Naive thymus-derived CD4-positive, alpha-beta T cell (primary cell): ENCODE measurements around the gene CD24. TPM values are rescaled to one million over a fixed set of nuclear protein-coding genes. Genes with fewer than 3 reads are reported as not detected.
"Not testable (repeated sequence)": the region's sequence is repeated elsewhere in the genome, so short reads cannot be mapped to it uniquely, and the experiment has no call there.

Experiments used
- ATAC-seq: fragments of 150-1000 bp; cut with Tn5 transposase; 2 replicates; pipeline ENCODE4 v1.10.0; 2021; ENCODE audit warnings: mild to moderate bottlenecking, moderate library complexity
- CTCF ChIA-PET: fragments of 350-600 bp; sonication (Branson Sonifier 250); formaldehyde crosslinking; loops from one replicate; lab custom pipeline; 2021; ENCODE audit warnings: antibody characterized with exemption; lab: Charles Lee
- POLR2A ChIA-PET: fragments of 350-600 bp; sonication (Branson Sonifier 250); formaldehyde crosslinking; loops from one replicate; lab custom pipeline; 2021; ENCODE audit warnings: antibody characterized with exemption, inconsistent platforms; lab: Charles Lee
- DNase-seq, 9 donors: peaks; one replicate each; pipeline versions ENCODE4 v3.0.0 to v3.0.0-alpha.2; 2020 to 2022; ENCODE audit warnings: mixed read lengths in 1 of 9
- H3K27ac ChIP-seq: one replicate; pipeline ENCODE4 v1.7.0; 2013; ENCODE audit warnings: mild to moderate bottlenecking, low read depth, low read length, moderate library complexity
- H3K27me3 ChIP-seq, 2 donors: one replicate each; pipeline ENCODE4 v1.7.0; 2013; ENCODE audit warnings: low read length in 2 of 2, mild to moderate bottlenecking in 2 of 2, moderate library complexity in 2 of 2; ENCODE audit not compliant: control insufficient read depth in 2 of 2, insufficient read depth in 2 of 2
- H3K36me3 ChIP-seq, 3 experiments: 1 replicate in 2 of 3; 2 replicates in 1 of 3; pipeline ENCODE4 v1.7.0; 2013; ENCODE audit warnings: low read length in 3 of 3, mild to moderate bottlenecking in 3 of 3, moderate library complexity in 1 of 3; ENCODE audit not compliant: insufficient read depth in 3 of 3, control insufficient read depth in 2 of 3
- H3K4me1 ChIP-seq, 2 donors: one replicate each; pipeline ENCODE4 v1.7.0; 2013; ENCODE audit warnings: low read length in 2 of 2, mild to moderate bottlenecking in 2 of 2, moderate library complexity in 1 of 2; ENCODE audit not compliant: control insufficient read depth in 2 of 2, insufficient read depth in 2 of 2
- H3K4me3 ChIP-seq: 2 replicates; pipeline ENCODE4 v1.7.0; 2013; ENCODE audit warnings: mild to moderate bottlenecking, low read length
- H3K9me3 ChIP-seq, 3 experiments: 1 replicate in 2 of 3; 2 replicates in 1 of 3; pipeline ENCODE4 v1.7.0; 2013; ENCODE audit warnings: low read length in 3 of 3; ENCODE audit not compliant: control insufficient read depth in 2 of 3
- H3K27ac Mint-ChIP-seq, 9 donors: one replicate each; pipeline ENCODE4 v1.8.0; 2020 to 2022; ENCODE audit warnings: mixed read lengths in 9 of 9, mild to moderate bottlenecking in 8 of 9, moderate library complexity in 5 of 9, inconsistent platforms in 2 of 9
- H3K27me3 Mint-ChIP-seq, 5 donors: one replicate each; pipeline ENCODE4 v1.8.0; 2021 to 2022; ENCODE audit warnings: mixed read lengths in 5 of 5, mild to moderate bottlenecking in 1 of 5
- H3K36me3 Mint-ChIP-seq, 5 donors: one replicate each; pipeline ENCODE4 v1.8.0; 2020 to 2022; ENCODE audit warnings: mixed read lengths in 5 of 5, mild to moderate bottlenecking in 3 of 5, inconsistent platforms in 1 of 5
- H3K4me1 Mint-ChIP-seq, 7 donors: one replicate each; pipeline ENCODE4 v1.8.0; 2020 to 2022; ENCODE audit warnings: mixed read lengths in 7 of 7, mild to moderate bottlenecking in 3 of 7, inconsistent platforms in 1 of 7
- H3K4me3 Mint-ChIP-seq, 10 donors: one replicate each; pipeline ENCODE4 v1.8.0; 2020 to 2022; ENCODE audit warnings: mild to moderate bottlenecking in 10 of 10, mixed read lengths in 10 of 10, moderate library complexity in 6 of 10, inconsistent platforms in 2 of 10
- H3K9me3 Mint-ChIP-seq, 11 donors: one replicate each; pipeline ENCODE4 v1.8.0; 2020 to 2022; ENCODE audit warnings: mixed read lengths in 11 of 11, mild to moderate bottlenecking in 4 of 11, inconsistent platforms in 1 of 11, moderate library complexity in 1 of 11
- intact Hi-C, 2 donors: fragments of 100-400 bp; cut with micrococcal nuclease; formaldehyde crosslinking; loops; one replicate each; pipeline ENCODE4 v1.15.1; 2023
- polyA plus RNA-seq, 2 donors: library from polyadenylated mRNA; unstranded; fragments of 300-500 nt; fragmentation: Illumina TruSeq; gene quantifications; one replicate each; pipeline ENCODE4 v1.2.3, GENCODE V29; 2021
- total RNA-seq, 6 experiments: library from RNA in 5 of 6; stranded (reverse) in 5 of 6; gene quantifications; 1 replicate in 5 of 6; 2 replicates in 1 of 6; pipeline ENCODE4 v1.2.3 and lab custom pipeline; 2021 to 2026

The CD24 gene
- 1 to 10 TPM in 1 of 5 experiments, under 1 TPM in 4; 0.24 to 3.5 (median 0.73) TPM for total RNA-seq
- under 1 TPM; 0.15 to 0.23 TPM for polyA plus RNA-seq
- 1.6 reads per million, percentile 5 among the genes with 10 or more reads in this experiment for total RNA-seq (lab: John Stamatoyannopoulos, UW)

GRCh38 chr6:106974336-106974998 is at the start of gene CD24:
Gene CD24 (minus strand): TSS chr6:106974729. CDS start chr6:106974646, 83 bp downstream.
- CTCF ChIA-PET: no interaction called here
- Mint-ChIP-seq H3K36me3 (no peaks in the 10 kb centered on the region), H3K27me3 (peaks cover 52 to 66% (median 54%) of the 10 kb centered on the region in 5 donors), H3K27ac (no peak within 1 kb of the TSS), H3K4me3 (peak within 1 kb of the TSS; percentile 54 to 80 (median 72)), H3K4me1 (peaks cover 3 to 19% (median 7%) of the 10 kb centered on the region in 7 donors), H3K9me3 (no peaks in the 10 kb centered on the region)
- POLR2A ChIA-PET: no interaction called here
- Histone ChIP-seq H3K4me1 (peaks cover 0 to 13% of the 10 kb centered on the region in 2 donors), H3K9me3 (no peaks in the 10 kb centered on the region), H3K27ac (no peak within 1 kb of the TSS), H3K4me3 (no peak within 1 kb of the TSS), H3K27me3 (peaks cover 0 to 18% of the 10 kb centered on the region in 2 donors), H3K36me3 (no peaks in the 10 kb centered on the region)
- intact Hi-C loops: no loop called here
- DNase-seq (peak in 1 of 9 donors; percentile 34), ATAC-seq (peak; percentile 26)

- CTCF ChIA-PET: no interaction called here
Measured at GRCh38 chr6:107021446-107022185, 47.1 kb upstream of the CD24 start.

GRCh38 chr6:107020239-107020638 is 45.7 kb upstream of the CD24 start:
- Histone ChIP-seq H3K4me3 (no peak overlapping the region), H3K27ac (no peak overlapping the region), H3K27me3 (no peaks in the 10 kb centered on the region), H3K36me3 (no peaks in the 10 kb centered on the region), H3K4me1 (no peaks in the 10 kb centered on the region), H3K9me3 (no peaks in the 10 kb centered on the region)
- Mint-ChIP-seq H3K27ac (no peak overlapping the region), H3K4me3 (no peak overlapping the region), H3K27me3 (peaks cover 0 to 3% (median 0%) of the 10 kb centered on the region in 5 donors), H3K4me1 (peaks cover 0 to 6% (median 0%) of the 10 kb centered on the region in 7 donors), H3K36me3 (no peaks in the 10 kb centered on the region), H3K9me3 (peaks cover 0 to 2% (median 0%) of the 10 kb centered on the region in 11 donors)
- intact Hi-C loops: no loop called here
- ChIA-PET POLR2A (no interaction called here), CTCF (no interaction called here)
- ATAC-seq: no peak
- DNase-seq: no peak

More at GRCh38 chr6:107021446-107022185, 47.1 kb upstream of the CD24 start:
- H3K4me3 Mint-ChIP-seq: no peak overlapping the region
- no peaks in the 10 kb centered on the region for H3K27me3 ChIP-seq
- peaks cover 0 to 6% (median 0%) of the 10 kb centered on the region in 7 donors for H3K4me1 Mint-ChIP-seq
- H3K4me3 ChIP-seq: no peak overlapping the region
- ATAC-seq: no peak
- no peak overlapping the region for H3K27ac Mint-ChIP-seq
- peaks cover 0 to 1% (median 0%) of the 10 kb centered on the region in 5 donors for H3K27me3 Mint-ChIP-seq
- no peaks in the 10 kb centered on the region for H3K36me3 Mint-ChIP-seq
- intact Hi-C loops: no loop called here
- H3K27ac ChIP-seq: no peak overlapping the region
- POLR2A ChIA-PET: no interaction called here
- DNase-seq: no peak
- no peaks in the 10 kb centered on the region for H3K36me3 ChIP-seq
- no peaks in the 10 kb centered on the region for H3K9me3 ChIP-seq
- no peaks in the 10 kb centered on the region for H3K4me1 ChIP-seq
- H3K9me3 Mint-ChIP-seq: peaks cover 0 to 2% (median 0%) of the 10 kb centered on the region in 11 donors

GRCh38 chr6:107019628-107020027 is 45.1 kb upstream of the CD24 start:
- POLR2A ChIA-PET, H3K4me3 Mint-ChIP-seq, H3K4me3 ChIP-seq, H3K4me1 Mint-ChIP-seq, H3K9me3 Mint-ChIP-seq, intact Hi-C loops, H3K4me1 ChIP-seq, H3K9me3 ChIP-seq, H3K27ac Mint-ChIP-seq, CTCF ChIA-PET, ATAC-seq, H3K27me3 Mint-ChIP-seq, DNase-seq, H3K36me3 Mint-ChIP-seq, H3K27ac ChIP-seq, H3K27me3 ChIP-seq, H3K36me3 ChIP-seq: not testable (repeated sequence)

- intact Hi-C loops: no loop called here
Measured at GRCh38 chr6:107019047-107019446, 44.5 kb upstream of the CD24 start.

GRCh38 chr6:107009499-107009898 is 35.0 kb upstream of the CD24 start:
- H3K4me3 Mint-ChIP-seq: no peak overlapping the region
- H3K27ac Mint-ChIP-seq: no peak overlapping the region
- no peak for DNase-seq
- no peaks in the 10 kb centered on the region for H3K4me1 ChIP-seq
- no peaks in the 10 kb centered on the region for H3K4me1 Mint-ChIP-seq
- H3K27ac ChIP-seq: no peak overlapping the region
- H3K4me3 ChIP-seq: no peak overlapping the region
- ChIA-PET CTCF (no interaction called here), POLR2A (no interaction called here)
- intact Hi-C loops: no loop called here
- ATAC-seq: no peak
- no peaks in the 10 kb centered on the region for H3K27me3 ChIP-seq
- no peaks in the 10 kb centered on the region for H3K9me3 Mint-ChIP-seq
- H3K36me3 ChIP-seq: no peaks in the 10 kb centered on the region
- no peaks in the 10 kb centered on the region for H3K36me3 Mint-ChIP-seq
- no peaks in the 10 kb centered on the region for H3K9me3 ChIP-seq
- peaks cover 0 to 10% (median 0%) of the 10 kb centered on the region in 5 donors for H3K27me3 Mint-ChIP-seq

More at GRCh38 chr6:107019047-107019446, 44.5 kb upstream of the CD24 start:
- CTCF ChIA-PET: no interaction called here
- no peak overlapping the region for H3K27ac Mint-ChIP-seq
- ATAC-seq (no peak), DNase-seq (no peak)
- peaks cover 0 to 2% (median 0%) of the 10 kb centered on the region in 11 donors for H3K9me3 Mint-ChIP-seq
- H3K36me3 ChIP-seq: no peaks in the 10 kb centered on the region
- H3K27me3 ChIP-seq: no peaks in the 10 kb centered on the region
- POLR2A ChIA-PET: no interaction called here
- no peak overlapping the region for H3K4me3 Mint-ChIP-seq
- H3K27ac ChIP-seq: no peak overlapping the region
- no peak overlapping the region for H3K4me3 ChIP-seq
- H3K27me3 Mint-ChIP-seq: peaks cover 0 to 3% (median 0%) of the 10 kb centered on the region in 5 donors
- no peaks in the 10 kb centered on the region for H3K9me3 ChIP-seq
- H3K4me1 ChIP-seq: no peaks in the 10 kb centered on the region
- no peaks in the 10 kb centered on the region for H3K36me3 Mint-ChIP-seq
- H3K4me1 Mint-ChIP-seq: peaks cover 0 to 6% (median 0%) of the 10 kb centered on the region in 7 donors
